GM10266 (cell line): ENCODE measurements around the gene MIP.
"Not testable (repeated sequence)": the region's sequence is repeated elsewhere in the genome, so short reads cannot be mapped to it uniquely, and the experiment has no call there.

Source experiments
- DNase-seq: peaks from one replicate; pipeline ENCODE4 v3.0.0; 2012; ENCODE audit errors: extremely low spot score
- TF ChIP-seq, protein P1 (sequence below): IDR thresholded peaks from 2 replicates; pipeline ENCODE4 v1.5.1; 2012; ENCODE audit warnings: mild to moderate bottlenecking, low read depth; ENCODE audit not compliant: control insufficient read depth, insufficient read depth; ENCODE audit errors: missing control alignments

The MIP gene

GRCh38 chr12:56454557-56454956 is at the start of gene MIP:
Gene MIP (minus strand): TSS chr12:56454657. CDS start chr12:56454613, 44 bp downstream.
- no peak for DNase-seq
- TF ChIP-seq, protein P1, sequence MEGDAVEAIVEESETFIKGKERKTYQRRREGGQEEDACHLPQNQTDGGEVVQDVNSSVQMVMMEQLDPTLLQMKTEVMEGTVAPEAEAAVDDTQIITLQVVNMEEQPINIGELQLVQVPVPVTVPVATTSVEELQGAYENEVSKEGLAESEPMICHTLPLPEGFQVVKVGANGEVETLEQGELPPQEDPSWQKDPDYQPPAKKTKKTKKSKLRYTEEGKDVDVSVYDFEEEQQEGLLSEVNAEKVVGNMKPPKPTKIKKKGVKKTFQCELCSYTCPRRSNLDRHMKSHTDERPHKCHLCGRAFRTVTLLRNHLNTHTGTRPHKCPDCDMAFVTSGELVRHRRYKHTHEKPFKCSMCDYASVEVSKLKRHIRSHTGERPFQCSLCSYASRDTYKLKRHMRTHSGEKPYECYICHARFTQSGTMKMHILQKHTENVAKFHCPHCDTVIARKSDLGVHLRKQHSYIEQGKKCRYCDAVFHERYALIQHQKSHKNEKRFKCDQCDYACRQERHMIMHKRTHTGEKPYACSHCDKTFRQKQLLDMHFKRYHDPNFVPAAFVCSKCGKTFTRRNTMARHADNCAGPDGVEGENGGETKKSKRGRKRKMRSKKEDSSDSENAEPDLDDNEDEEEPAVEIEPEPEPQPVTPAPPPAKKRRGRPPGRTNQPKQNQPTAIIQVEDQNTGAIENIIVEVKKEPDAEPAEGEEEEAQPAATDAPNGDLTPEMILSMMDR, result no peak

DNA sequence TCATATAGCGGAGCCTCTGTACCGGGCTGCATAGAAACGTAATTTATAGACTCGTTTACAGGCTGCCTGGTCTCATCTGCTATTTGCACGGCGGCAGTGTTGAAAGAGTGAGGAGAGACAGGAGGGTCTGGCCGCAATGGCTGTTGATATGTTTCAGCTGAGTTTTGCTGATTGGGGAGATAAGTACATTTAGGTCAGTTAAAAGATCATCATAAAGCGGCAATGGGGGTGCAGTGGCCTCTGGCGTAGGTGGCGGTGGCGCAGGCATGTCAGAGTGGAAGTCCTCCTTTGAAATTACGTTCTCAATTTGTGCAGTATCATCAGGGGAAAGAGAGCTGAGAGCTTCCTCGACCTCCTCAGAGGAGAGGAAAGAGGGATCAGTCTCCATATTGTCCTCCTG is 45.4 kb upstream of the MIP start:
- not testable (repeated sequence) for DNase-seq

DNA sequence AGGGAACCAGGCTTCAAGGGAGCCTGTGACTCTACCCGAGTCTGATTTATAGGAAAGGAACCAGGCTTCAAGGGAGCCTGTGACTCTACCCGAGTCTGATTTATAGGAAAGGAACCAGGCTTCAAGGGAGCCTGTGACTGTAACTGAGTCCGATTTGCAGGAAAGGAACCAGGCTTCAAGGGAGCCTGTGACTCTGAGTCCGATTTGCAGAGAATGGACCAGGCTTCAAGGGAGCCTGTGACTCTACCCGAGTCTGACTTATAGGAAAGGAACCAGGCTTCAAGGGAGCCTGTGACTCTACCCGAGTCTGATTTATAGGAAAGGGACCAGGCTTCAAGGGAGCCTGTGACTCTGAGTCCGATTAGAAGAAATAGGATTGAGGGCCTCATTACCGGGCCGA is 45.0 kb upstream of the MIP start:
- DNase-seq, result not testable (repeated sequence)

GRCh38 chr12:56498126-56498902 is 43.9 kb upstream of the MIP start:
- not testable (repeated sequence) for DNase-seq

DNA sequence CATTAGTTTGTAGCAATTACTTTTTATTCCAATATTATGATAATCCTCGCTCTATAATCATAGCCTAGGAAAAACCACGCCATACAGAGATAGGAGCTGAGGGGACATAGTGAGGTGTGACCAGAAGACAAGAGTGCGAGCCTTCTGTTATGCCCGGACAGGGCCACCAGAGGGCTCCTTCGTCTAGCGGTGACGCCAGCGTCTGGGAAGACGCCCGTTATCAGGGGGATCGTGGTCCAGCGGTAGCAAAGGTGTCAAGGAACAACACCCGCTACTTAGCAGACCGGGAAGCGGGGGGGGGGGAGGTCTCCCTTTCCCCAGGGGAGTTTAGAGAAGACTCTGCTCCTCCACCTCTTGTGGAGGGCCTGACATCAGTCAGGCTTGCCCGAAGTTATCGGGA is 42.2 kb upstream of the MIP start:
- TF ChIP-seq, protein P1, result peak; percentile 60
- DNase-seq, result not testable (repeated sequence)

- not testable (repeated sequence) for DNase-seq
These were observed 40.0 kb upstream of the MIP start for GRCh38 chr12:56494481-56494880.

DNA sequence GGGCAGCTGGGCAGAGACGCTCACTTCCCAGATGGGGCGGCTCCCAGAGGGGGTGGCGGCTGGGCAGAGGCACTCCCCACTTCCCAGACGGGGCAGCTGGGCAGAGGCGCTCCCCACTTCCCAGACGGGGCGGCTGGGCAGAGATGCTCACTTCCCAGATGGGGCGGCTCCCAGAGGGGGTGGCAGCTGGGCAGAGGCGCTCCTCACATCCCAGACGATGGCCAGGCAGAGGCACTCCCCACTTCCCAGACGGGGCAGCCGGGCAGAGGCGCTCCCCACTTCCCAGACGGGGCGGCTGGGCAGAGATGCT is 39.6 kb upstream of the MIP start:
- not testable (repeated sequence) for DNase-seq

DNA sequence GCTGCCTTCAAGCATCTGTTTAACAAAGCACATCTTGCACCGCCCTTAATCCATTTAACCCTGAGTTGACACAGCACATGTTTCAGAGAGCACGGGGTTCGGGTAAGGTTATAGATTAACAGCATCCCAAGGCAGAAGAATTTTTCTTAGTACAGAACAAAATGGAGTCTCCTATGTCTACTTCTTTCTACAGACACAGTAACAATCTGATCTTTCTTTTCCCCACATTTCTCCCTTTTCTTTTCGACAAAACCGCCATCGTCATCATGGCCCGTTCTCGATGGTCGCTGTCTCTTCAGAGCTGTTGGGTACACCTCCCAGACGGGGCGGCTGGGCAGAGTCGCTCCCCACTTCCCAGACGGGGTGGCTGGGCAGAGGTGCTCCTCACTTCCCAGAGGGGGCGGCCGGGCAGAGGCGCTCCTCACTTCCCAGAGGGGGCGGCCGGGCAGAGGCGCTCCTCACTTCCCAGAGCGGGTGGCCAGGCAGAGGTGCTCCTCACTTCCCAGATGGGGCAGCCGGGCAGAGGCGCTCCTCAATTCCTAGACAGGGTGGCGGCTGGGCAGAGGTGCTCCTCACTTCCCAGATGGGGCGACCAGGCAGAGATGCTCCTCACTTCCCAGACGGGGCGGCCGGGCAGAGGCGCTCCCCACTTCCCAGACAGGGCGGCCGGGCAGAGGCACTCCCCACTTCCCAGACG is 39.1 kb upstream of the MIP start:
- DNase-seq, result not testable (repeated sequence)

GRCh38 chr12:56490360-56490759 is 35.9 kb upstream of the MIP start:
- TF ChIP-seq, protein P1, result no peak
- DNase-seq, result no peak

DNA sequence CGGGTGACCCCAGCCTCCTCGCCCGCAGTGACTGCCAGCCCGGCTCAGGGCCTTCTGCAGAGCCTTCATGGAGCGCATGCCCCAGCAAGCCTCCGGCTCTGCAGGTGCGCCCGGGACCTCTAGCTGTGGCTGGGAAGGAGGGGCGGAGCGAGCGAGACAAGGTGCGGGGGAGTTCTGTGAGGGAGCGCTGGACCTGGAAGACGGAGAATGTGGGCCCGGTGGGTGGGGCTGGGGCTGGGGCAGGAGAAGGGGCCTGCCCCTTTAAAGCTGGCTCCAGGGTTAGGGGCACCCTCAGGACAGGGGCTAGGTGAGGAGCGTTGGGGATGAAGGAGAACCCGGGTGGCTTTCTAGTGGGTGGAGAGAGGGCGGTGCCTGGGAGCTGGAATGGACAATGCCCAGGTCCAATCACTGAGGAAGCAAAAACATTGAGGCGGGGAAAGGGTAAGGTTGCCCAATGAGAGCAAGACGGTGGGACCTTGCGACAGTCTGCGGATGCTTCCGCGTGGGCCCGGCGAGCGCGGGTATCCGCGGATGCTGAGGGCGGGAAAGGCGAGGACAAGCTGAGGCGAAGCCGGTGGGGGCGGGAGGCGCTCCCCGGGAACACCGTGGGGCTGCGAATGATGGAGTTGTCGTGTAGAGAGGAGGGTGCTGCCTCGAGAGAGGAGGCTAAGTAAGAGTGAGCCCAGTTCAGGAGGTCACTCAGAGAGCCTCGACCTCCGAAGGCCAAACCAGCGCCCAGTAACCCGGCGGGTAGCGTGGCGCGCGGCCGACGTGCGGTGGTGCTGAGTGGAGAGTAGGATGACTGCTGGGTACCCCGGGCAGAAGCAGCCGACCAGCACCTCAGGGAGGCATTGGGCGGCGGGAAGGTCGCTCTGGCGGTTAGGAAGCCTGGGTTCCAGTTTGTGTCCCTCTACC is 33.8 kb upstream of the MIP start, which contains the start of gene GLS2:
TSS of gene GLS2 (minus strand) at position 121 of the 915 bp plus-strand sequence. CDS start at position 78, 43 bp downstream.
- DNase-seq, result peak; percentile 94
- TF ChIP-seq, protein P1, result no peak
